Thyroid gland (tissue), 4 donors: ENCODE measurements around the gene ITPRID2.

Experiments
- POLR2A ChIP-seq, 2 donors: fragments of 450-650 bp; IDR thresholded peaks; one replicate each; pipeline ENCODE4 v1.6.1; 2017; ENCODE audit warnings: antibody characterized with exemption in 2 of 2, mild to moderate bottlenecking in 2 of 2, moderate library complexity in 1 of 2
- TF ChIP-seq, protein P1 (sequence below), 6 experiments: fragments of 200-600 bp in 3 of 6; fragments of 450-650 bp in 3 of 6; sonication (generic) in 3 of 6; IDR thresholded peaks; one replicate each; pipeline ENCODE4 v1.5.1; 2016 to 2019; ENCODE audit warnings: antibody characterized with exemption in 6 of 6, mild to moderate bottlenecking in 2 of 6, inconsistent platforms in 1 of 6, moderate library complexity in 1 of 6

DNA sequence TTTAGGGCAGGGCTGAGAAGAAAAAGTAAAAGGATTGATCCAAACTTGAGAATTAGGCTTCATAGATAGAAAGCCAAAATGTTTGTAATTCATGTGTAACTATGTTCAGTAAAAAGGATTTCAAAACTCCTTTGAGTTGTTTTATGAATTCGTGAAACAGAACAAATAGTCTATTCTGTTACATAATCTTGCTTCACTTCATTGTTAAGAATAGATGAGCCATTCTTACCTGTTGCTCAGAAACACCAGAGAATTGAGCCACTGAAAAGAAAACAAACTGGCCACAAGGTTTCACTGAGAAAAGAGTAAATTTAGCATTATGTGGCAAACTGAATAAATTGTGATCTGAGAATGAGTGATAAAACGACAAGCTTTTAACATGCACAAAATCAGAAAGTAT, 4.5 kb upstream of the ITPRID2 start:
- TF ChIP-seq, protein P1, sequence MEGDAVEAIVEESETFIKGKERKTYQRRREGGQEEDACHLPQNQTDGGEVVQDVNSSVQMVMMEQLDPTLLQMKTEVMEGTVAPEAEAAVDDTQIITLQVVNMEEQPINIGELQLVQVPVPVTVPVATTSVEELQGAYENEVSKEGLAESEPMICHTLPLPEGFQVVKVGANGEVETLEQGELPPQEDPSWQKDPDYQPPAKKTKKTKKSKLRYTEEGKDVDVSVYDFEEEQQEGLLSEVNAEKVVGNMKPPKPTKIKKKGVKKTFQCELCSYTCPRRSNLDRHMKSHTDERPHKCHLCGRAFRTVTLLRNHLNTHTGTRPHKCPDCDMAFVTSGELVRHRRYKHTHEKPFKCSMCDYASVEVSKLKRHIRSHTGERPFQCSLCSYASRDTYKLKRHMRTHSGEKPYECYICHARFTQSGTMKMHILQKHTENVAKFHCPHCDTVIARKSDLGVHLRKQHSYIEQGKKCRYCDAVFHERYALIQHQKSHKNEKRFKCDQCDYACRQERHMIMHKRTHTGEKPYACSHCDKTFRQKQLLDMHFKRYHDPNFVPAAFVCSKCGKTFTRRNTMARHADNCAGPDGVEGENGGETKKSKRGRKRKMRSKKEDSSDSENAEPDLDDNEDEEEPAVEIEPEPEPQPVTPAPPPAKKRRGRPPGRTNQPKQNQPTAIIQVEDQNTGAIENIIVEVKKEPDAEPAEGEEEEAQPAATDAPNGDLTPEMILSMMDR (IDR thresholded peaks at IDR 0.05) = no peak
- no peak for TF ChIP-seq POLR2A (IDR thresholded peaks at IDR 0.05)
